Karpas-422 (cell line): ENCODE results near the gene RAB13. TPM values are rescaled to one million over a fixed set of nuclear protein-coding genes. Genes with fewer than 3 reads are reported as not detected.
"Not testable (repeated sequence)": the region's sequence is repeated elsewhere in the genome, so short reads cannot be mapped to it uniquely, and the experiment has no call there.

Source experiments
- DNase-seq: peaks from one replicate; pipeline ENCODE4 v3.0.0-alpha.2; 2015
- H2AFZ ChIP-seq: fragments of 200-600 bp; sonication (generic); 2 replicates; pipeline ENCODE4 v1.6.1; 2014; ENCODE audit warnings: antibody characterized with exemption, low read length, mixed read lengths
- H3K27ac ChIP-seq: fragments of 200-600 bp; sonication (generic); 2 replicates; pipeline ENCODE4 v1.5.1; 2014; ENCODE audit warnings: mild to moderate bottlenecking, low read length, moderate library complexity
- H3K27me3 ChIP-seq: fragments of 200-600 bp; sonication (generic); 2 replicates; pipeline ENCODE4 v1.6.1; 2014; ENCODE audit warnings: low read length, mixed read lengths
- H3K36me3 ChIP-seq: fragments of 200-600 bp; sonication (generic); 2 replicates; pipeline ENCODE4 v1.6.1; 2014; ENCODE audit warnings: low read length, mixed read lengths; ENCODE audit not compliant: insufficient read depth
- H3K4me1 ChIP-seq: fragments of 200-600 bp; sonication (generic); 2 replicates; pipeline ENCODE4 v1.6.1; 2014; ENCODE audit warnings: mild to moderate bottlenecking, low read length, mixed read lengths
- H3K4me2 ChIP-seq: fragments of 200-600 bp; sonication (generic); 2 replicates; pipeline ENCODE4 v1.6.1; 2014; ENCODE audit warnings: low read length, low read depth, mild to moderate bottlenecking; ENCODE audit not compliant: poor library complexity, severe bottlenecking
- H3K4me3 ChIP-seq: fragments of 200-600 bp; sonication (generic); 2 replicates; pipeline ENCODE4 v1.5.1; 2014; ENCODE audit warnings: mild to moderate bottlenecking, antibody characterized with exemption, low read length, mixed read lengths
- H3K79me2 ChIP-seq: fragments of 200-600 bp; sonication (generic); 2 replicates; pipeline ENCODE4 v1.6.1; 2014; ENCODE audit warnings: mild to moderate bottlenecking, low read length, mixed read lengths
- H3K9ac ChIP-seq: fragments of 200-600 bp; sonication (generic); 2 replicates; pipeline ENCODE4 v1.6.0; 2014; ENCODE audit warnings: low read length
- H3K9me2 ChIP-seq: fragments of 200-600 bp; sonication (generic), shearing (Covaris generic); replicated peaks from 2 replicates; pipeline ENCODE4 v1.6.0; 2014; ENCODE audit warnings: mild to moderate bottlenecking, low read length, moderate library complexity; ENCODE audit not compliant: insufficient read depth
- H3K9me3 ChIP-seq: fragments of 300-700, 200-600 bp; sonication (generic); 2 replicates; pipeline ENCODE4 v1.6.1; 2014; ENCODE audit warnings: low read length, mixed read lengths
- H4K20me1 ChIP-seq: fragments of 200-600 bp; sonication (generic); 2 replicates; pipeline ENCODE4 v1.6.1; 2014; ENCODE audit warnings: mild to moderate bottlenecking, antibody characterized with exemption, low read length, low read depth; ENCODE audit not compliant: insufficient read depth
- total RNA-seq: library from RNA; depleted of rRNA; stranded (reverse); fragments of >200 nt; shearing (Covaris generic); gene quantifications from 2 replicates; pipeline ENCODE4 v1.2.3, GENCODE V29; 2014; ENCODE audit warnings: low replicate concordance; rRNA removed

Gene RAB13
- 5.8 and 8.9 TPM in 2 replicates for total RNA-seq

DNA sequence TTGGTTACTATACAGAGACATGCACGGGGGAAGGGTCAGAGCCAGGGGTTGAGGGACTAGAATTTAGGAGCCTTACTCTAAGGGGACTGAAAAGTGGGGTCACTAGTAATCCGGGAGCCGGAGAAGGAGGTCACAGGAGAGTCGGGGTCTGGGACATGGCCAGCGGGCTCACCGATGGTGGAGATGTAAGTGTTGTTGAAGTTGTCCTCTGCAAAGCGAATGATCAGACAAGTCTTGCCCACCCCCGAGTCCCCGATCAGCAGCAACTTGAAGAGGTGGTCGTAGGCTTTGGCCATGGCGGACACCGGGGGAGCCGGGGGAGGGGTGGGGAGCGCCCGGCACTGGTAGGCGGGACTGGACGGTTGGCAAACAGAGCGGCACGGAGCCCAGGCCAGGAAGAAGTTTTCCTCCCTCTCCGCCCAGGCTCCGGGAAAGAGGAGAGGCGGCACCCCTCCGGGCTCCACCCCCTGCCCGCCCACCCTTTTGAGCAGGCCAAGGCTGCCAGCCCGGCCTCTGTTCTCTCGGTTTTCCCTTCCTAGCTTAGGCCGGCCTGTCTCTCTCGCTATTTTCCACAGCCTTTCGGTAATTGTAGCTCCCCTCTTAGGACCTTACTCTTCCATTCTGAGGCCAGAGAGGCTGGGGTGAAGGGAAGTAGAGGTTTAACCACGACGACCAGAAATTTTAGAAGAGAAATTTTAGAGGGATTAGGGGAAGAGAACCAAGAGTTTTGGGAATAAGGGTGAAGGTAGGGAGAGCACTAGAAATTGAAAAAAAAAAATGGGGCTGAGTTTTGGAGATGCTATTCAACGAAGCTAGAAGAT, at the start of gene RAB13:
Gene RAB13 (minus strand): TSS at position 399 of the 821 bp plus-strand sequence. CDS start 103 bp downstream, at position 296.
- Histone ChIP-seq H3K79me2 (peaks cover 5% of the 10 kb centered on the region), H4K20me1 (no peaks in the 10 kb centered on the region; the same call in 1 of the 2 replicates), H2AFZ (peak within 1 kb of the TSS; percentile 90; the same call in 1 of the 2 replicates), H3K4me1 (peaks cover 39% of the 10 kb centered on the region), H3K9me2 (no peaks in the 10 kb centered on the region), H3K36me3 (peaks cover 3% of the 10 kb centered on the region), H3K9ac (peak within 1 kb of the TSS; percentile 71), H3K4me2 (peak within 1 kb of the TSS; percentile 84), H3K27ac (peak within 1 kb of the TSS; percentile 63), H3K4me3 (peak within 1 kb of the TSS; percentile 62), H3K9me3 (no peaks in the 10 kb centered on the region), H3K27me3 (no peaks in the 10 kb centered on the region)
- DNase-seq, result peak; percentile 72

DNA sequence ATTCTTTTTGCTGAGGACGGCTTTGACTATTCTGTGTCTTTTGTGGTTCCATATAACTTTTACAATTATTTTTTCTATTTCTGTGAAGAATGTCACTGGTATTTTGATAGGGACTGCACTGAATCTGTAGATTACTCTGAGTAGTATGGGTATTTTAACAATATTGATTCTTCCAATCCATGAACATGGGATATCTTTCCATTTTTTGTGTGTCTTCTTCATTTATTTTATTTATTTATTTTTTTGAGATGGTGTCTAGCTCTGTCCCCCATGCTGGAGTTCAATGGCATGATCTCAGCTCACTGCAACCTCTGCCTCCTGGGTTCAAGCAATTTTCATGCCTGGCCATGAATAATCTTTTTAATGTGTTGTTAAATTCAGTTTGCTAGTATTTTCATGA, 47.6 kb upstream of the RAB13 start:
- H3K79me2 ChIP-seq, H3K9me3 ChIP-seq, H3K4me3 ChIP-seq, H4K20me1 ChIP-seq, H3K9ac ChIP-seq, H3K36me3 ChIP-seq, DNase-seq, H3K9me2 ChIP-seq, H3K27ac ChIP-seq, H3K4me1 ChIP-seq, H3K27me3 ChIP-seq, H2AFZ ChIP-seq, H3K4me2 ChIP-seq: not testable (repeated sequence)

DNA sequence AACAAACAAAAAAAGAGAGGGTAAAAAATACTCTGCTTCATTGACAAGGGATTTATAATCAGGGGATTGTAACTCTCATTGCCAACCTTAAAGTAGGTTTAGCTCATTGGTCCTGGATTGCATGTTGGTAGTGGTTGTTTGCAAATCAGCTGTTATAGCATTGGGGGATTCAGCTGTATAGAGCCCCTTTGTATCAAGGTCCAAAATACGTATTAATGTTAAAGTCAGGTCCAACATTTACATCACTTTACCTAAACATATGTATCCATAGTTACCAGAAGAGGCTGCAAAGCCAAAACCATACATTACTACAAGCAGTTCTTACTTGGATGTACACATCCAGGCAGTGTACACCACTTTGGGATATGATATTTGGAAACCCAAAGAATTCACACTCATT, 33.8 kb upstream of the RAB13 start:
- H3K9ac ChIP-seq, result no peak overlapping the region
- no peak overlapping the region for H2AFZ ChIP-seq
- H3K4me2 ChIP-seq, result no peak overlapping the region
- no peak for DNase-seq
- H3K4me1 ChIP-seq, result no peaks in the 10 kb centered on the region
- no peaks in the 10 kb centered on the region for H4K20me1 ChIP-seq
- no peak overlapping the region for H3K27ac ChIP-seq
- no peaks in the 10 kb centered on the region for H3K9me3 ChIP-seq
- H3K79me2 ChIP-seq, result no peaks in the 10 kb centered on the region
- H3K9me2 ChIP-seq, result no peaks in the 10 kb centered on the region
- H3K27me3 ChIP-seq, result no peaks in the 10 kb centered on the region
- H3K4me3 ChIP-seq, result no peak overlapping the region
- H3K36me3 ChIP-seq, result no peaks in the 10 kb centered on the region

DNA sequence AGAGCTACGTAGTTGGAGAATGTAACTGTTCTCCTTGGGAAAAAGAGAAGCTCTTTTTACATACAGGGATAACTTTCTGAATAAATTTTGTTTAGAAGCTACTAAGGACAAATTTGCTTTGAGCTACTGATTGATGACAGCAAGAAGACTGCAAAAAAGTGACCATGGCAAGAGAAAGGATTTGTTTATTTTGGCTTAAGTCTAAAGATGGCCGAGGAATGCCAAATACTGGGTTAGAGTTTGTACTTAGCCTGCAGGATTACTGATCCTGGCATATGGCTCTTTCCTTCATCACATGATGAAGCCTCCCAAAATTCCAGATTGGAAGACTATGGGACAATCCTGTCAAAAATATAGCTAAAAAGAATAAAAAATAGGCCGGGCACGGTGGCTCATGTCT, 33.1 kb upstream of the RAB13 start:
- Histone ChIP-seq H3K36me3 (no peaks in the 10 kb centered on the region), H3K4me3 (no peak overlapping the region), H3K27me3 (no peaks in the 10 kb centered on the region), H3K9ac (no peak overlapping the region), H3K9me3 (no peaks in the 10 kb centered on the region), H3K79me2 (no peaks in the 10 kb centered on the region), H3K9me2 (no peaks in the 10 kb centered on the region), H3K27ac (no peak overlapping the region), H3K4me2 (no peak overlapping the region), H3K4me1 (no peaks in the 10 kb centered on the region), H2AFZ (no peak overlapping the region), H4K20me1 (no peaks in the 10 kb centered on the region)
- DNase-seq, result no peak

DNA sequence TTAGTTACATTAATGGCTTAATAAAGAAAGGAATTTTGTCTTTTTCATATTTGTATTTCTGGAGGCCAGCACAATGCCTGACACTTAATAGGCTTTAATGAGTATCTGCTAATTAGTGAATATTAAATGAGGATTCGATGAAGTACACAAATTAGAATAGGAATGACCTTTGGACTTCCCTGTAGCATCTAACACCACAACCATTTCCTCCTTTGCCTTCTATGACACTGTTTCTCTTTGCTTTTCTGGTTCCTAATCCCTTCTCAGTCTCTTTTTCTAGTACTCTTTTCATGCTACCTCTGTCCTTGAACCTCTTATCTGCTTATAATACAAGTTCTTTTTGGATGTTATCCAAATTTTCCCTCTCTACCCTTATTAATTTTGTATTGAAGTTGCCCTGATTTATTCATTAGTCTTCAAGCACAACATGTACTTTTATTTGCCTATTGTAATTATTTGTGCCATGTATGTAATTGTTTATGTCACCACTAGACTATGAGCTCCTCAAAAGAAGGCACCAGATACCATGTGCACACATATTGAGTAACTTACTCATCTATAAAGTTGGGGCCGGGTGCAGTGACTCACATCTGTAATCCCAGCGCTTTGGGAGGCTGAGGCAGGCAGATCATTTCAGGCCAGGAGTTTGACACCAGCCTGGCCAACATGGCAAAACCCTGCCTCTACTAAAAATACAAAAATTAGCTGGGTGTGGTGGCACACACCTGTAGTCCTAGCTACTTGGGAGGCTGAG, 28.2 kb upstream of the RAB13 start:
- H3K9me2 ChIP-seq, result no peaks in the 10 kb centered on the region
- no peak overlapping the region for H3K27ac ChIP-seq
- no peak overlapping the region for H3K4me2 ChIP-seq
- no peaks in the 10 kb centered on the region for H4K20me1 ChIP-seq
- no peak for DNase-seq
- no peaks in the 10 kb centered on the region for H3K27me3 ChIP-seq
- no peaks in the 10 kb centered on the region for H3K4me1 ChIP-seq
- no peaks in the 10 kb centered on the region for H3K36me3 ChIP-seq
- H3K9ac ChIP-seq, result no peak overlapping the region
- H3K79me2 ChIP-seq, result no peaks in the 10 kb centered on the region
- no peaks in the 10 kb centered on the region for H3K9me3 ChIP-seq
- H3K4me3 ChIP-seq, result no peak overlapping the region
- no peak overlapping the region for H2AFZ ChIP-seq

DNA sequence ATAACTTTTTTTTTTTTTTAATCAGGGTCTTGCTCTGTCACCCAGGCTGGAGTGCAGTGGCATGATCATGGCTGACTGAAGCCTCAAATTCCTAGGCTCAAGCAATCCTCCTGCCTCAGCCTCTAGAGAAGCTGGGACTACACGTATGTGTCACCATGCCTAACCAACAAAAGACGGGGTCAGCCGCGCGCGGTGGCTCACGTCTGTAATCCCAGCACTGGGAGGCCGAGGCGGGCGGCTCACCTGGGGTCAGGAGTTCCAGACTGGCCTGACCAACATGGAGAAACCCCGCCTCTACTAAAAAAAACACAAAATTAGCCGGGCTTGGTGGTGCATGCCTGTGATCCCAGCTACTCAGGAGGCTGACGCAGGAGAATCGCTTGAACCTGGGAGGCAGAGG, 26.4 kb upstream of the RAB13 start:
- H3K9me3 ChIP-seq, DNase-seq, H3K27ac ChIP-seq, H3K4me2 ChIP-seq, H3K27me3 ChIP-seq, H3K4me1 ChIP-seq, H2AFZ ChIP-seq, H3K79me2 ChIP-seq, H3K36me3 ChIP-seq, H3K4me3 ChIP-seq, H4K20me1 ChIP-seq, H3K9me2 ChIP-seq, H3K9ac ChIP-seq: not testable (repeated sequence)

DNA sequence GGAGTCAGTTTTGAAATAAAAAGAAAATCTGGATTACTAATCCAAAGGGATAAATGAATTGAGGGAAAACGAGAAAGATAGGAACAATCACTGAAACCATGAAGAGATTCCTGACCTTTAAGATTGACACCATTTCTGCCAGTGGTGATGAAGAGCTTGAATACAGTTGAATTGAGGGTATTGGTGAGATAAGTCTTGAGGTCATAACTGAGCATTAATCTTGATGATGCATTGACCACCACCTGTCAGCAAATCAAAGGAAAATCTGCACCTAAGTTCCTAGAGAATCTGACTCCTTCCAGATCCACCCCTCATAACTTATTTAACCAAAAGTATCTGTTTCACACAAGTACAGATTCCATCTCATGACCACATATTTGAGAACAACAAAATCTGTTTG, 26.0 kb upstream of the RAB13 start:
- Histone ChIP-seq H3K79me2 (no peaks in the 10 kb centered on the region), H3K36me3 (no peaks in the 10 kb centered on the region), H3K9ac (no peak overlapping the region), H3K27ac (no peak overlapping the region), H3K9me3 (no peaks in the 10 kb centered on the region), H3K4me1 (no peaks in the 10 kb centered on the region), H3K27me3 (no peaks in the 10 kb centered on the region), H3K9me2 (no peaks in the 10 kb centered on the region), H3K4me2 (no peak overlapping the region), H2AFZ (no peak overlapping the region), H3K4me3 (no peak overlapping the region), H4K20me1 (no peaks in the 10 kb centered on the region)
- DNase-seq, result no peak

DNA sequence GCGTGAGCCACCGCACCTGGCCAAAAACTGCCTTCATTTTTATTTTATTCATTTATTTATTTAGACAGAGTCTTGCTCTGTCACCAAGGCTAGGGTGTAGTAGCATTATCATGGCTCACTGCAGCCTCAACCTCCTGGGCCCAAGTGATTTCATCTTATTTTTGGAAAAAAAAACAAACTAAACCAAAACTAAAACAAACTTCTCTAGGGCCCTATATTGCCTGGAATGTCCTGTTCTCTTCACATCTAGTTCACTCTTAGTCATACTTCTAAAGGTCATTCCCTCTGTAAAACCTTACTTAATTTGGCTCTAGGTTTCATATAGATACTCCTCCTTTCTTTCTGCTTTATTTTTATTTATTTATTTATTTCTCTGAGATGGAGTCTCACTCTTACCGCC, 20.0 kb upstream of the RAB13 start:
- no peaks in the 10 kb centered on the region for H3K36me3 ChIP-seq
- H2AFZ ChIP-seq, result no peak overlapping the region
- no peak overlapping the region for H3K27ac ChIP-seq
- no peak overlapping the region for H3K9ac ChIP-seq
- no peaks in the 10 kb centered on the region for H3K9me3 ChIP-seq
- no peaks in the 10 kb centered on the region for H3K79me2 ChIP-seq
- no peak for DNase-seq
- no peaks in the 10 kb centered on the region for H3K4me1 ChIP-seq
- H3K4me2 ChIP-seq, result no peak overlapping the region
- H3K9me2 ChIP-seq, result no peaks in the 10 kb centered on the region
- H3K4me3 ChIP-seq, result no peak overlapping the region
- no peaks in the 10 kb centered on the region for H3K27me3 ChIP-seq
- H4K20me1 ChIP-seq, result no peaks in the 10 kb centered on the region
